Kidney (tissue), 14 donors: Measurements from ENCODE around the gene PFDN5. TPM values are rescaled to one million over a fixed set of nuclear protein-coding genes. Genes with fewer than 3 reads are reported as not detected.
A peak's percentile ranks its signal among the peaks of the same experiment; 100 is the strongest.
"Not testable (repeated sequence)": the region's sequence is repeated elsewhere in the genome, so short reads cannot be mapped to it uniquely, and the experiment has no call there.

Experiments used
- DNase-seq, 5 donors: peaks; one replicate each; pipeline ENCODE4 v3.0.0-alpha.2; 2013 to 2020
- FAIRE-seq: peaks from 2 replicates; lab custom pipeline; 2012; peaks lifted over from hg19 to GRCh38; lab: Jason Lieb, UNC
- H3K27ac ChIP-seq, 2 donors: one replicate each; pipeline ENCODE4 v1.7.0; 2013; ENCODE audit warnings: low read depth in 2 of 2, low read length in 2 of 2, inconsistent platforms in 1 of 2
- H3K27me3 ChIP-seq: one replicate; pipeline ENCODE4 v1.7.1; 2013; ENCODE audit warnings: low read length, inconsistent platforms; ENCODE audit not compliant: control insufficient read depth, insufficient read depth
- H3K36me3 ChIP-seq, 3 donors: one replicate each; pipeline versions ENCODE4 v1.7.0 to v1.7.1; 2013; ENCODE audit warnings: low read length in 3 of 3, control low read depth in 1 of 3, inconsistent platforms in 1 of 3; ENCODE audit not compliant: insufficient read depth in 3 of 3, control insufficient read depth in 2 of 3
- H3K4me1 ChIP-seq, 3 donors: one replicate each; pipeline versions ENCODE4 v1.7.0 to v1.7.1; 2013; ENCODE audit warnings: low read length in 3 of 3, inconsistent platforms in 1 of 3, low read depth in 1 of 3; ENCODE audit not compliant: control insufficient read depth in 2 of 3, insufficient read depth in 2 of 3
- H3K4me3 ChIP-seq, 3 donors: one replicate each; pipeline versions ENCODE4 v1.7.0 to v1.8.1; 2013; ENCODE audit warnings: low read length in 3 of 3, control low read depth in 1 of 3, inconsistent platforms in 1 of 3
- H3K9ac ChIP-seq, 3 donors: one replicate each; pipeline versions ENCODE4 v1.7.0 to v1.7.1; 2013; ENCODE audit warnings: low read length in 3 of 3, control low read depth in 1 of 3, inconsistent platforms in 1 of 3
- H3K9me3 ChIP-seq, 3 donors: one replicate each; pipeline versions ENCODE4 v1.7.0 to v1.7.1; 2013; ENCODE audit warnings: low read length in 3 of 3, control low read depth in 1 of 3, inconsistent platforms in 1 of 3; ENCODE audit not compliant: control insufficient read depth in 2 of 3, insufficient read depth in 1 of 3
- CTCF ChIP-seq: IDR thresholded peaks from 3 replicates; pipeline ENCODE4 v1.5.1; 2012; ENCODE audit warnings: mild to moderate bottlenecking, moderate library complexity, borderline replicate concordance; ENCODE audit not compliant: insufficient read depth; ENCODE audit errors: extremely low read depth
- intact Hi-C: fragments of 100-400 bp; cut with DNase I; formaldehyde crosslinking; loops from one replicate; pipeline ENCODE4 v1.11.1; 2022
- polyA plus RNA-seq: library from polyadenylated mRNA; stranded (reverse); fragments of 350-450 nt; fragmentation: Illumina TruSeq; extraction: RNeasy Lipid Tissue Mini Kit (QIAGEN cat#74804); gene quantifications from one replicate; pipeline ENCODE4 v1.2.3, GENCODE V29; 2014; ENCODE audit warnings: low read depth, low replicate concordance; ENCODE audit not compliant: insufficient read depth
- total RNA-seq: library from RNA; stranded (reverse); fragmentation: NEBNext Ultra II Directional; extraction: Animal tissue kit (Norgen Biotek cat#: 25700); gene quantifications from one replicate; pipeline ENCODE4 v1.2.1, GENCODE V29; 2021
- donor health status: control.
- donor health status: control.
- donor health status: control.
- donor health status: control.
- donor health status: control.
- donor health status: DM: yes; HTN: yes; CAD: no.
- donor health status: Normal renal cell carcinoma (clear cell type).

The PFDN5 gene
- total and polyA plus RNA-seq, 2 donors from 2014 or later: 439 to 1,405 TPM

- Histone ChIP-seq H3K4me3 (no peak overlapping the region), H3K4me1 (peaks cover 0 to 3% (median 3%) of the 10 kb centered on the region in 3 donors), H3K36me3 (no peaks in the 10 kb centered on the region), H3K27ac (no peak overlapping the region), H3K9ac (no peak overlapping the region), H3K27me3 (no peaks in the 10 kb centered on the region), H3K9me3 (no peaks in the 10 kb centered on the region)
- FAIRE-seq (no peak), DNase-seq (no peak)
- no peak for TF ChIP-seq CTCF
- intact Hi-C loops: loop anchor here (10.0 kb wide), 1 partner anchor 75 kb away; no protein-coding TSS in a partner anchor
Observed at GRCh38 chr12:53289891-53290290, 5.5 kb upstream of the PFDN5 start.

- FAIRE-seq: no peak
- H3K9me3 ChIP-seq: no peaks in the 10 kb centered on the region
- H3K36me3 ChIP-seq: no peaks in the 10 kb centered on the region
- H3K4me1 ChIP-seq: peaks cover 0 to 5% (median 4%) of the 10 kb centered on the region in 3 donors
- intact Hi-C loops: no loop called here
- TF ChIP-seq CTCF: no peak
- H3K27me3 ChIP-seq: no peaks in the 10 kb centered on the region
- H3K4me3 ChIP-seq: no peak overlapping the region
- H3K27ac ChIP-seq: no peak overlapping the region
- DNase-seq: no peak
- no peak overlapping the region for H3K9ac ChIP-seq
Observed at GRCh38 chr12:53290661-53291060, 4.7 kb upstream of the PFDN5 start.

- FAIRE-seq: no peak
- DNase-seq: no peak
- Histone ChIP-seq H3K27ac (no peak overlapping the region), H3K4me3 (no peak overlapping the region), H3K27me3 (no peaks in the 10 kb centered on the region), H3K9ac (no peak overlapping the region), H3K36me3 (no peaks in the 10 kb centered on the region), H3K4me1 (peaks cover 2 to 15% (median 5%) of the 10 kb centered on the region in 3 donors), H3K9me3 (no peaks in the 10 kb centered on the region)
- no peak for TF ChIP-seq CTCF
- intact Hi-C loops: no loop called here
Observed at GRCh38 chr12:53292426-53292825, 2.9 kb upstream of the PFDN5 start.

- peaks cover 2 to 29% (median 5%) of the 10 kb centered on the region in 3 donors for H3K4me1 ChIP-seq
- no peaks in the 10 kb centered on the region for H3K9me3 ChIP-seq
- H3K27me3 ChIP-seq: no peaks in the 10 kb centered on the region
- peak overlapping the region; percentile 90 to 99 (median 93) for H3K4me3 ChIP-seq
- H3K36me3 ChIP-seq: peaks cover 0 to 4% (median 2%) of the 10 kb centered on the region in 3 donors
- TF ChIP-seq CTCF: no peak
- DNase-seq: no peak
- H3K27ac ChIP-seq: peak overlapping the region; percentile 35 to 71
- FAIRE-seq: no peak
- intact Hi-C loops: no loop called here
- peak overlapping the region; percentile 88 to 98 (median 96) for H3K9ac ChIP-seq
Observed at GRCh38 chr12:53295891-53296219, 513 bp downstream of the PFDN5 start.

GRCh38 chr12:53297106-53297505 is 1.8 kb downstream of the PFDN5 start:
- H3K27me3 ChIP-seq, H3K9ac ChIP-seq, H3K36me3 ChIP-seq, FAIRE-seq, H3K4me3 ChIP-seq, H3K27ac ChIP-seq, H3K9me3 ChIP-seq, intact Hi-C loops, DNase-seq: not testable (repeated sequence)
- H3K4me1 ChIP-seq: peaks cover 2 to 29% (median 5%) of the 10 kb centered on the region in 3 donors
